ENCODE measurements around the gene RFX7.

Gene RFX7

DNA sequence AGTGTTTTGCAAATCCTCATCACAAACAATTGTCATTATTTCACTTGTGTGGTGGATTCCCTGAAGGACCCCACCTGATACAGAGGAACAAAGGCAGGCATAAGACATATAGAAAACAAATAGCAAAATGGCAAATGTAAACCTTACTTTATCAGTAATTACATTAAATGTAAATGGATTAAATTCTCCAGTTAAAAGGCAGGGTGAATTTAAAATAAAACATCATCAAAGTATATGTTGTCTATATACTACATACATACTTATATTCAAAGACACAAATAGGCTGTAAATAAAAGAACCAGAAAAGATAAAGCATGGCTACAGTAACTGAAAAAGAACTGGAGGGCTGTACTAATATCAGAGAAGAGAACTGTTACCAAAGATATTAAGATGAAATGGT is 117.3 kb downstream of the RFX7 start:
- DNase-seq (ENCODE audit: low spot score), result no peak

DNA sequence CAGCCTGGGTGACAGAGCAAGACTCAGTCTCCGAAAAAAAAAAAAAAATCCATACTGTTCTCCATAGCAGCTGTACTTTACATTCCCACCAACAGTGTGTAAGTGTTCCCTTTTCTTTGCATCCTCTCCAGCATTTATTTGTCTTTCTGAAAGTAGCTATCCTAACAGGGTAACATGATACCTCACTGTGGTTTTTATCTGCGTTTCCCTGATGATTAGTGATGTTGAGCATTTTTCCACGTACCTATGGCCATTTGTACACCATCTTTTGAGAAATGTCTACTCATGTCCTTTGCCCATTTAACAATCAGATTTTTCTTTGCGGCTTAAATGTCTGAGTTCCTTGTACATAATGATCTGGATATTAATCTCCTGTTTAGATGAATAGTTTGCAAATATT is 119.3 kb downstream of the RFX7 start:
- no peak for DNase-seq (ENCODE audit: low spot score)

DNA sequence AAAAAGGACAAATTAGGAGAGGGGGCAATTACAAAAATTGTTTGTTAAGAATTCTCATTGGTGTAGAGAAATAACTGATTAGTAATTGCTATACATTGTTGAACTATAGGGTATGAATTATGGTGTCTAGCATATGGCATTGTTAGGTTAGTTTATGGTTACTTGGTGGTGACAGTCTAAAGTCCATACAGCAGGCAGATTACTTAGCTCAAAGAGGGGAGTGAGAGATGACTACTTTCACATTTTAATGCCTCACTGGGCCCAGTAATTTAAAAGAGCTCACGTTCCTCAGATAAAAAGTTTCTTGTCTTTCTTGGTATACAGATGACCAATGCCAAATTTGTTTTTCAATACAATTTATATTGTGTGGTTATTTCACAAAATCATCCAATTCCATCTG is 137.8 kb downstream of the RFX7 start:
- no peak for DNase-seq (ENCODE audit: low spot score)

DNA sequence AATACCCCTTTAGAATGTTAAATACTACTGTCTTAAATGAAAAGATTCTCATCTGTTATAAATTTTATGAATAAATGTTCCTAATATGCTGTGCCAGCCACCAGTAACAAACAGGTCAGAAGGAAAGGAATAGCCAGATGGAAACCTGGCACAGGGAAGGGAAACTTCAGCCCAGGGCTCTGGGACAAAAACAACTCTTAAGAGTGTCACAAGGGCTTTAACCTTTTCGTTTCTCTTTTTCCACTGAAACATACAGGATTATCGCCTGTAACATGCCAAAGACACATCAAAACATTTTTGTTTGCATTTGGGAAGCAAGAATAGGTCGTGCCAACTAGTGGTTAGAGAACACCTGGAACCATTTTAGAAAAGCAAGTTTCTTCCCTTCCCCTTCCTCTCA is 141.2 kb downstream of the RFX7 start:
- no peak for DNase-seq (ENCODE audit: low spot score)

DNA sequence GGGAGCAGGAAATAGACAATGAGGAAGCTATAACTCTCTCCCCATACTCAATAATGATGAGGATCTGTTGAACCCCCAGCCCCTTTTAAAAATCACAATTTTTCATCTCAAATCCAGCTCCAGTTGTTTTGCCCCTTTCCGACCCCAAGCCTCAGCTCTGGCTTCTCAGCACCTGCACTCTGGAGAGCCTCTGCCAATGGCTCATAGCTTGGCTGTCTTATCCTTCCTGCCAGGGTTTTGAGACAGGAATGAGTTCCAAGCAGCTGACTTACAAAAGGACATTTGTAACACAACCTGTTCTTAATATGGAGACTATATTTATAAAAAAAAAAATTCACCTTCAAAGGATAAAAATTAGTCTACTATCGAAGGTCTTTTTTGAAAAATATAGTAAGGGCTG is 144.4 kb downstream of the RFX7 start:
- DNase-seq (ENCODE audit: low spot score), result no peak

DNA sequence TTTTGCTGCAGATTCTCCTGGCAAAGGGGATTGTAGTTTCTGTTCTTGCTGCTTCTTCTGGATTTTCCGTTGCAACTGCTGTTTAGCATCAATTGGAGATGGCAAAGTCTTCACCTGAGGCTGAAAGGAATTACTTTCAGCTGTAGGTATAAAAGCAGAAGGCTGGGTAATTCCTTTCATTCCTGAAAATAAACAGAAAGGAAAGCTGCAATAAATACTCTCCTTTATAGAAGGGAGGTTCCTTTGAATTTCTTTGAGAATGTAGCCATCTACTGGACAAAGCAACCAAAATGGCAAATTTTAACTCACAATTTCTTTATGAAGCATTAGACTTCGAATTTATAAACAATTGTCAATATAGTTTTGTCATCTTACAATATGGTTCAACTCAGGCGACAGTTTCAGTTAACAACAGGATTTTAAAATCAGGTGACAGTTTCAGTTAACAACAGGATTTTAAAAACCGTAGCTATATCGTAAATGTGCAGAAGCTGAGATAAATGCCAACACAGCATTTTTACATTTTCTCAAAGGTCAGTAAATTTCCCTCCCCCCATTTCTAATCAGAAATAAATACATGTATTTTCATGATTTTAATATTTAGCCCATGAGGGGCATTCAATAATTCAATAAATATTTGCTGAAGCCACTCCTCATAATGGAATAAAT is 145.3 kb downstream of the RFX7 start:
- no peak for DNase-seq (ENCODE audit: low spot score)

DNA sequence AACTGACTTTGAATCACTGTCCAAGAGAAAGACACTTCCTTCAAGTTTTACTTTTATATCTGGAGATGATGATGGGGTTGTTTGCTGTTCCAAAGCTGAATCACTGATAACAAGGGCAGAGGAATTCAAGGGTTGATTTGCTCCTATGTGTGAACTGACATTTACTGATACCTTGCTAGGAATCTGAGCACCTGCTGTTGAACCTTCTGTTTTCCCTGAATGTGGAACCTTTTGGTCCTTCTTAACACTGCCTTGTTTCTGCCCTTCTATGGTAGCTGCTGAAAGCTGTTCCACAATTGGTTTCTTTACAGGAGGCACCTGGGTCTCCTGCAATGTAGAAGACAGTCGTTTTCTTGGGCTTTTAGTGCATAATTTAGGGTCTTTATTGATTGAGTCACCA is 148.3 kb downstream of the RFX7 start:
- DNase-seq (ENCODE audit: low spot score), result no peak

DNA sequence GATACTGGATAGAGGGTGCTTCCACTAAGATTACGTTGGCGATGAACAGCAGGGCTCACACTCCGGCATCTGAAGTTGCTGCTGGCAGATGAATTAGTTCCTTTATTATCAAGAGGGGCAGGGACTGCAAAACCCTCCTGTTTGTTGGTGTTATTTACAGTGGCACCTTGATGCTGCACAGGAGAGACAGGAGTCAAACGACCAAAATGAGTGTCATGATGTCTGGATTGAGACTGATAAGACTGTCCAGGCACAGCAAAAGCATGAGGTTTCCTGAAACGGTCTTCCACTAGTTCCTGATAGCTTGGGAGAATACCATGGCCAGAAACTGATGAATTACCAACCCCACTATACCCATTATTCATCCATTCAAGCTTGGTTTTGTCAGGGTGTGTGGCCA is 149.5 kb downstream of the RFX7 start:
- no peak for DNase-seq (ENCODE audit: low spot score)

- DNase-seq (ENCODE audit: low spot score), result no peak
These were observed 155.3 kb downstream of the RFX7 start for GRCh38 chr15:56088389-56088788.

DNA sequence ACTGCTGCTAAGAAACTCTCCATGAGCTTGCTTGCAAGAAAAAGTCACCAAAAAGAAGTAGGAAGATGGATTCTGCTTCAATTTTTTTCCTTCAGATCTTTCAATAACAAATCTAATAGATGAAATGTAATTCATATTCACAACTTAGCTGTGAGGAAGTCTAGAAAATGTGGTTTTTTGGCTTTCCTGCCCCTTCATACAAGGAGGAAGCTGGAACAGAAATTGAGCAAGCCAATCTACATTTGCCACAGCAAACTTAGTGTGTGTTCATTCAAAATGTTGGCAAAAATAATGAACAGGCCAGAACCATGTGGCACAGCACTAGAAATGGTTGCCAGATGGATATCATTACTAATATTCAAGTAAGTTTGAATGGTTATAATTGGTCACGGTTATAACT is 157.1 kb downstream of the RFX7 start:
- DNase-seq (ENCODE audit: low spot score), result no peak

DNA sequence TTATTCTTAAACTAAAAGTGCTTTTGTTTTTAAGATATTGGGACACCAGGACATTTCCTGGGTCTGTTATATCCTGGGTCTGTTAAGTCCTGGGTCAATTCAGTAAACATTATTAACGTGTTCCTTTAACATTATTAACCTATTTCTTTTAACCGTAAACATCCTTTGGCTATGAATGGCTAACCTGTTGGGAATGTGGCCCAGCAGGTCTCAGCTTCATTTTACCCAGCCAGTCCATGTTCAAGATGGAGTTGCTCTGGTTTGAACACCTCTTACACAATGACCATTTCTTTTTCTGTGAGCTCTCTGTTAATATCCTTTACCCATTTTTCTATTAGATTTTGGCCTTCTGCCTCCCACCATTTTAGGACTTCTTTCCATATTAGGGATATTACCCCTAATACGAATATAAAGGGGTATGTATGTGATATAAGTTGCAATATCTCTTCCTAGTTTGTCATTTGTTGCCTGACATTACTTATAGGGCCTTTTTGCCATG is 161.4 kb downstream of the RFX7 start:
- DNase-seq (ENCODE audit: low spot score), result no peak

DNA sequence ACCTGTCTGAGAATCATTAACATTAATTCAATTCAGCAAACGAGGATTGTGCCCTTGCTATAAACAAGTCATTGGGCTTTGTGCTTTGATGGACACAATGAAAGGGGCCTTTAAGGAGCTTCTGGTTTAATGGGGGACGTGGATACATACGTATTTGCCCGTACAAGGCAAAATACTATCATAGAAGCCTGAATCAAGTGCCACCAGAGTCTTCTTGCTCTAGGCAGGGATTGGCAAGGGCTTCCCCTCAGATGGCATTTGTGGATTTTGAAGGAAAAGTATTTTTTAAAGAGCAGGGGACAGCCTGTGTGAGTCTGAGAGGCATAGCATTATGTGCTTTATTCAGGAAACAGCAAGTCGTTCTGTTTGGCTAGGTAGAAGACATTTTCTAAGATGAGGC is 166.6 kb downstream of the RFX7 start:
- DNase-seq (ENCODE audit: low spot score), result no peak

- no peak for DNase-seq (ENCODE audit: low spot score)
These were observed 167.0 kb downstream of the RFX7 start for GRCh38 chr15:56076640-56077039.

DNA sequence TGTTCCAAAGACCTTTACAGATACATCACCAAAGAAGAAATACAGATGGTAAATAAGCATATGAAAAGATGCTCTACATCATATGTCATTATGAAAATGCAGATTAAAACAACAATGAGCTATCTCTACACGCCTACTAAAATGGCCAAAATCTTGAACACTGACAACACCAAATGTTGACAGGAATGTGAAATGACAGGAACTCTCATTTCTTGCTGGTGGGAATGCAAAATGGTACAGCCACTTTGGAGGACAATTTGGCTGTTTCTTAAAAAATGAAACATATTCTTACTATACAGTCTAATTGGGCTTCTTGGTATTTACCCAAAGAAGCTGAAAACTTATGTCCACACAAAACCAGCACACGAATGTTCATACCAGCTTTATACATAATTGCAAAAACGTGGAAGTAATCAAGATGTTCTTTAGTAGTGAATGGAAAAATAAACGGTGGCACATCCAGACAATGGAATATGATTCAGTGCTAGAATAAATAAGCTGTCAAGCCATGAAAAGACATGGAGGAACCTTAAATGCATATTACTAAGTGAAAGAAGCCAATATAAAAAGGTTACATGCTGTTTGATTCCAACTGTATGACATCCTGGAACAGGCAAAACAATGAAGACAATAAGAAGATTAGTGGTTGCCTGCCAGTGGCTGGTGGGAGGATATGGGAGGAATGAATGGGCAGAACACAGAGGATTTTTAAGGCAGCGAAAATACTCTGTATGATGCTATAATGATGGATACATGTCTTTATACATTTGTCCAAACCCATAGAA is 169.0 kb downstream of the RFX7 start:
- DNase-seq (ENCODE audit: low spot score), result no peak

GRCh38 chr15:56064152-56064551 is 179.5 kb downstream of the RFX7 start:
- DNase-seq (ENCODE audit: low spot score), result no peak

DNA sequence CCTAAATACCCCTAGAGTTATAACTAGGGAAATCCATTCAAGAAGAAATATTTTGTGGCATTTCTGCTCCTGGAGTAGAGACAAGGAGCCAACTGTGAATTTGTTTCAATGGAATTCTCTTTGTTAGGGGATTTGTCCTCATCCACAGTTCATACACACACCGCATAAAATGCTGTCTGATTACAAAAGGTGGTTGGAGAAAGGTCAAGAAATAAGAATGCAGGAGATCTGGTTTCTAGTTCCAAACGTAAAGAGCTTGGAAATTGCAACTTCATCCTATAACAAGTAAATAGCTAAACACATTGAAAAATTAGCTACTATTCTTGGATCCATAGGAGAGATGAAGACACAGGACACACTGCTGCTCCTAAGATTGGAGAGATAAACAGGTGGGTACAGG is 184.0 kb downstream of the RFX7 start:
- DNase-seq (ENCODE audit: low spot score), result no peak

- DNase-seq (ENCODE audit: low spot score), result no peak
These were observed 184.7 kb downstream of the RFX7 start for GRCh38 chr15:56058986-56059385.

DNA sequence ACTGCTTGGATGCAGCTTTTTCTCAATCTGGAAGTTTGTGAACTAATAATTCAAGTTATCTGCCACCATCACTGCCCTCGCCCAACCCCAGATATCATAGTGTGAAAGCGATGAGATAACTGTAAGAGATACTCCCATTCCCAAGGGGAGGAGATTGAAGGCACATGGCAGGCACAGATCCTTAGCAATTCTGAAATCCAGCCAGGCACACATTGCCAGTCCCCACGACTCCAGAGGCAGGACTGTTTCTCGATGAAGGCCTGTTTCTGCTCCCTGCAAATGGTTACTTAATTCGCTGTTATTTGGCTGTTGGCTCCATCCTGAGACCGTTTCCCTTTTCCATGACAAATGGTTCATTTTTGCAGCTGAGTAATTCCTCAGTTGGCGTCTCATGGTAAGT is 187.1 kb downstream of the RFX7 start:
- DNase-seq (ENCODE audit: low spot score), result no peak

DNA sequence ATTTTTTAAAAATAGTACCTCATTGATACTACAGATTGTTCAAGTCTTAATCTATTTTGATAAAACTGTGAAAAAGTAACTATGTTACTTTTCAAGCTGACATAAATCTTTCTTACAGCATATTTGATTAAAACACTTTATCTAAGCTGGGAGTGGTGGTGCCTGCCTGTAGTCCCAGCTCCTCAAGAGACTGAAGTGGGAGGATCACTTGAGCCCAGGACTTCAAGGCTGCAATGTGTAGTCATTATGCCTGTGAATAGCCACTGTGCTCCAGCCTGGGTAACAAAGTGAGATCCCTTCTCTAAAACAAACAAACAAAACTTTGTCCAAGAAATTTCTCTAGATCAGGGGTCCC is 190.7 kb downstream of the RFX7 start:
- DNase-seq (ENCODE audit: low spot score), result no peak

- DNase-seq (ENCODE audit: low spot score), result no peak
These were observed 191.2 kb downstream of the RFX7 start for GRCh38 chr15:56052395-56053045.

DNA sequence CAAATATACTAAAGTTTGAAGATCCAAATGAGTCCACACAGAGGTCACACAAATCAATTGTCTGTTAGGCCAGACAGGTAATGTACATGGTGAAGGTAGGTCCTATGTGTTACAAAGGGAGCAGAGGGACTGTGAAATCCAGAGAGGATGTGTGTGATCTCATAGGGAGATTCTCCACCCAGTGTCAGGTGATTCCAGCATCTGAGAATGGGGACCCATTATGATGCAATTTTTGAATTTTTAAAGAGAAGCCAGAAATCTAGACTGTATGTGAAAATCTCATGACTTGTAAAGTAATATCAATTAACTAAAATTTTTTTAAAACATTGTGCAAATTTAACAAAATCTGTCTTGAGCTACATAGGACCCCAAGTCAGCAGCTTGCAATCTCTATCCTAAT is 192.0 kb downstream of the RFX7 start:
- DNase-seq (ENCODE audit: low spot score), result no peak

- no peak for DNase-seq (ENCODE audit: low spot score)
These were observed 194.1 kb downstream of the RFX7 start for GRCh38 chr15:56049577-56049976.

- DNase-seq (ENCODE audit: low spot score), result no peak
These were observed 196.3 kb downstream of the RFX7 start for GRCh38 chr15:56047354-56047753.

Measured in HuH-7.5 (cell line).